ENCODE results near the gene PDE6C.

PDE6C gene

GRCh38 chr10:93595378-93596161 is 16.8 kb upstream of the PDE6C start:
- no peak for DNase-seq

DNA sequence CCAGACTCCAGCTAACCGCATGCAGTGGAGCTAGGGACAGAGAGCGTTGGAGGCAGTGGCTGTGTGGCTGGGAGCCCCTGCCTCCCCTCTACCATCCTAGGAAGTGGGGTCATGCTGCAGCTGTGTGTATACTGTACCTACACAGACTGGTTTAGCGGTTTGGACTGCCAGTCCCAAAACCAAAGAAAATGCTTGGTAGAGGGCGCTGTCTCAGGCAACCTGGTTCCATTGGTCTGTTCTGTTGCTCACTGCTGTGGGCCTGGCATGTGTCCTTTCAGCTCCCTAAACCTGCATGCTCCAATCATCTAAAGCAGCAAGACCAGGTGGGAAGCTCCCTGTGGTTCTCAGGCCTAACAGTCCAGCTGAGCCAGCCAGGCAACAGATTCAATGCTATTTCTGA is 15.8 kb upstream of the PDE6C start:
- no peak for DNase-seq

- DNase-seq: no peak
Observed at GRCh38 chr10:93597075-93597599, 15.2 kb upstream of the PDE6C start.

DNA sequence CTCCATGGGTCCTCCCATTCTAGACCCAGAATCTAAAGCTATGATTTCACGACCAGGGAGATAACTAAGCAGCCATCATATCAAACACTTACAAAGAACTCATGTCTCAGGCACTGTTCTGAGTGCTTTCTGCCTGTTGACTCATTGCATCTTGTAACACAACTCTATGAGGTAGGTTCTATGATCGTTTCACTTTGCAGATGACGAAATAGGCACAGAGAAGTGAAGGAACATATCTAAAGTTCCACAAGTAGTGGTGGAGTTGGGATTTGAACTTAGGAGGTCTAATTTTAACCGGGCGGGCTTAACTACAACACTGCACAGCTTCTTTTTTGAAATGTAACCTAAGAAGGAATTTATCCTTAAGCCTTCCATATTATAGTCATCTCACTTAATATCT is 14.2 kb upstream of the PDE6C start:
- DNase-seq: no peak

GRCh38 chr10:93599335-93599734 is 13.0 kb upstream of the PDE6C start:
- no peak for DNase-seq

DNA sequence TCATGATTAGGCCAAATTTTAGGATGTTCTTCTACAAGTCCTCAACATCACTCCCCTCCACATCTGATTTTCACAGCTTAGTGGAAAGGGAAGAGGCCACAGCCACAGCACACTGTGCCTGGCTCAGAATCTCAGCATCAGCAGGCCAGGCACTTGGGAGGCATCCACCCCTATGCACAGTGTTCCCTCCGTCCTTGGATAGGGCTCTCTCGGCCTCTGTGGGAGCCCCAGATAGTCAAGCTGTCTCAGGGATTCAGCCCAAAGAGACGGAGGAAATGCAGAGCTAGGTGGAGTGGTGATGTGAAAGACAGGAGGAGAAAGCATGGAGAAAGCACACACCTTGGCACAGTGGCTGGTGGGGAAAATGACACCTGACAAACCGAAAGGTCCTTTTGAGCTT is 12.6 kb upstream of the PDE6C start:
- no peak for DNase-seq

DNA sequence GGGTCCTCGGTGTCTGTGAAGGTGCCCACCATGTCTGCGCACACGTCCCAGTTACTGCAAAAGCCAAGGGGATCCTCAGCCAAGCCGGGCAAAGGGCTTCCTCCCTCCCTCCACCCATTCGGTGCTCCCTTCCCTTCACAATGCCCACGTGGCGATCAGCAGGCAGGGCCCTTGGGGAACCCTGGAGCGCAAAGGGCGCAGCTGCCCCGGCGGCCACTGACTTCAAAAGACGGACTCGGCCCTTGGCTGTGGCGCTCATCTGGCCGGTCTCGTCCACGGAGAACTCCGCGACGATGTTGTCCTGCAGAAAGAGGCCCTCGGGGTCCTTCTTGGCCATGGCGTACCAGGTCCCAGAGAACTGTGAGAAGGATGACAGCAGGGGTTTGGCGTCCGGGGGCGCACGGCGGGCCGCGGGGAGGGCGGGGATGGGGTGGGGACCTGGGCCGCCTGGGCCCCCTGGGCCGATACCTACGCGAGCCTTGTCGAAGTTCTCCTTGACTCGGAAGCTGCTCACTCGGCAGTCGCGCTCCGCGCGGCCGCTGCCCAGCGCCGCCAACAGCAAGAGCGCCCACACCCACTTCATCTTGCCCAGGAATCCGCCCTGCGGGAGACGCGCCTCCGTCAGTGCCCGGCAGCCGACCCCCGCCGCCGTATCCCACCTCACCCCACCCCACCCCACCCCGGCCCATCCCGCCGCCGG is 11.7 kb upstream of the PDE6C start:
- DNase-seq: no peak

DNA sequence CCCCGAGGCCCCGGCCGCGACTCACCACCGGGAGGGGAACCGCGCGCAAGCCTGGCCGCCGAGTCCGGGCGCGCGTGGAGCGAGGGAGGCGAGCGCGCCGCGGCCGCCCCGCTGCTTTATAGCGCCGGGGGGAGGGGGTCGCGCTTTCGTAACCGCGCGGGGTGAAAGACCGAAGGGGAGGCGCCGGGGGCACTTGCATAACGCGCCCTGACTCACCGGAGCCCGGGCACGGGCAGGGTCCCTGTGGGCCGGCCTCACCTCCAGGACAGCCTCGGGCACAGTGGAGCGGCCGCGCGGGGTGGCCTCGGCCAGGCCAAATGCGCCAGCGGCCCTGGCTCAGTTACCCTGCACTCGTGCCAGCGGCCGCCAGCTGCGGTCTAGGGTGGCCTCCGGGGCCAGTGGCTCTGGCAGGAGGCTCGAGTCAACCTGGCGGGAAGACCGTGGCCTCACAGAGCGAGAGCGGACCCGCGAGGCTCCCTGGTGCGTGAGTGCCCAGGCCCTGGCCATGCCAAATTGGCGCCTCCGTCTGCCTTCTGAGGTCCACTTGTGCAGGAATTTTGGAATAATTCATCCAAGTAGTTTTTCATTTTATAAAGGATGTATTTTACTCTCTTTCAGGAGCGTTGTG is 11.1 kb upstream of the PDE6C start, which contains the start of gene RBP4:
Gene RBP4, minus strand, starts transcription at position 90 of the 628 bp plus-strand sequence. CDS start 207 bp downstream, outside the sequence.
- DNase-seq: no peak

- DNase-seq: no peak
Observed at GRCh38 chr10:93601774-93602162, 10.6 kb upstream of the PDE6C start.

- DNase-seq: no peak
Observed at GRCh38 chr10:93603023-93603422, 9.3 kb upstream of the PDE6C start.

DNA sequence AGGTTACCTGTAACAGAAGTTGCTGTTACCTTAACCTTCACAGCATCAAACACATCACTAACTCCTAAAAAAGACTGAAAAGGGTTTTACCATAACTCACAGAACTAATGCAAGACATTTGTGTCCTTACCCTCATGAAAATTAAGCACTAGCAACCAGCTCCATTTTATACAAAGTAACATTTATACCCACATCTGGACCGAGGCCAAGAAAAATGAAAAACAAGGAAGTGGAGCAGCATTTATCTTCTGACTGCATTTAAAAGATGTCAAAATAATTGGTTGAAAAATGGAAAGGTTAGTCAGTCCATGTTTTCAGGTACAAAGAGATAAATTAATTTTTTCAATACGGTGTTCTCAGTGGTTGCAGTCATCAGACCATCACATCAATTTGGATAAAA is 8.2 kb upstream of the PDE6C start:
- DNase-seq: no peak

- DNase-seq: no peak
Observed at GRCh38 chr10:93608421-93608820, 3.9 kb upstream of the PDE6C start.

DNA sequence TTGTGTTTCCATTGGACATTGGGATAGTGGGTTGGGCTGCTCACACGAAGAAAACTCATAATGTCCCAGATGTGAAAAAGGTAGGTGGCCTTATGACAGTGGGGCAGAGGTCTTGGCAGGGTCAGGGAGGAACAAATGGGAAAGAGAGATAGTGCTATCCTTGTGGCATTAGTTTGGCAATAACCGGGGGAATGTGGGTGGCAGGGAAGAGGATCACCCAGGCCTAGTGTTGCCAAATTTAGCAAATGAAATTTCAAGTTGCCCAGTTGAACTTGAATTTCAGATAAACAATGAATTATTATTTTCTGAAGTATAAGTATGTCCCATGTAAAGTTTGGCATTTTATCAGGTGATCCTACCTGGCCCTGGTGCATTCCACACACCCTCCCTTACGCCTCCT is 789 bp downstream of the PDE6C start:
- no peak for DNase-seq

DNA sequence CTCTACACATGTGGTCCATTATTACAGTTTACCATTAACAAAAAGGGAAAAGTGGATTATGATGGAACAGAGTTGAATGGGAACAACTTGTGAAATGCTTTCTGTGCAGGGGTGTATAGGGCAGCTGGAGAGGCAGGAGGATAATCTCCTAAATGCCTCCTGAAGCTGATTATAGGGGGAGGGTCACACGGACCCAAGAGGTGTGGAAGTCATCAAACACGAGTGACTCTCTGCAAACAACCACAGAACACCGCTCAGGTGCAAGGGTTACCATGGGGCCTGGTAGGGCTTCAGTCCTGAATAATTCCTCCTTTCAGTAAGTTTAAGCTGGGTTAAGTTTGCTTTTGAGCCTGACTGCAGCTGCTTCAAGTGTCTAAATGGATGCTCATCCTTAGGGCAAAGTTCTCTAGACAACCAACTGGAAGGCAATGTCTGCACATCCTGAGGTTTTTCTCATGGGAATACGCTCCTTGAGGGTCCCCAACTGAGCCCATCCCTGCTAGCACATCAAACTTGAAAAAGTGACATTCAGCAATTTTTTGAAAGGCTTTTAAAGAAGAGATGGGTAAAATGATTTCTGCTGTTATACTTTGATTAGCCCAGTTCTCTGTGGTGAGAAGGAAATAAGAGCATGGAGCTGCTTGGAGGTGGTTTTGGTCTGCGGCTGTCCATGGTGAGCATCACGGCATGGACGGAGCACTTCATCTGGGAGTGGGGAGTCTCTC is 1.9 kb downstream of the PDE6C start:
- DNase-seq: no peak

DNA sequence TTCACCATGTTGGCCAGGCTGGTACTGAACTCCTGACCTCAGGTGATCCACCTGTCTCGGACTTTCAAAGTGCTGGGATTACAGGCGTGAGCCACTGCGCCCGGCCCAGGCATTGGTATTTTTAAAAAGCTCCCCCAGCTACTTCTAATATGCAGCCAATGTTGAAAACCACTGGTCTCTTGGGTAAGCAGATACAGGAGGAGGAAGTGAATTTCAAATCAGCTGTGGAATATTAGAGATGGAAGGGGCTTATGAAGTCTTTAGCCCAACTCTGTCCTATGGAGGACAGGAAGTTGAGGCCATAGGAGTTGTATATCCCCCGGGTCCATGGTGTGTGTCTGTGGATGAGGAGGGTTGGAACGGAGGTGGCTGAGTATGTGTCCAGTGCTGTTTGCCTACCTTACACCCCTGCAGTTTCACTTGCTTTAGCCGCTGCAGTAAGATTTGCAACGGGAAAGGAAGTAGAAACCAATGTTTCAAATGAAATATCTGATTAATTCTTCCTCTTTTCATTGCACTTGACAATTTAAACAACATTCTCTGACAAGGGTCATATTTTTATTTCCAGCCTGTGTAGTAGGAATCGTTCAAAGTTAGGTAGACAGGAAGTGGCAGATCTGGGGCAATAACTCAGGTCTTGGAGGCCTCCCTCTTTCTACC is 3.4 kb downstream of the PDE6C start:
- no peak for DNase-seq

- no peak for DNase-seq
Observed at GRCh38 chr10:93620925-93621324, 8.6 kb downstream of the PDE6C start.

- DNase-seq: no peak
Observed at GRCh38 chr10:93622942-93623341, 10.6 kb downstream of the PDE6C start.

DNA sequence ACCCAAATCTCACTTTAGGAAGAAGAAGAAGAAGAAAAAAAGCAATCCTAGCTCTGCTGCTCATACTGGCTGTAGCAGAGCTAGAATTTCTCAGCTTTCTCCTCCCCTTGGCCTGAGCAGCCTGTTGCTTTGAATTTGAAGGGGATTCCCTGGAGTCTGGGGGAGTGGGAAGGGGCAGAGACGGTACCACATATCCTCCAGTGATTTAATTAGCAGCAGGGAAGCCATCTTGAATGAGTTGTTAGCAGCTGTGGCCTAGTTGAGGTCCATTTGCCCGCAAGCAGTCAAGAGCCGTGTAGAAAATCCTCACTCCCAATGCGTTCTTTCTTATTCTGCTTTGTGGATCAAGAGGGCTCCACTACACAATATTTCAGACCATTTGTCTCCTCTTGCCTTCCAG is 16.5 kb downstream of the PDE6C start:
- DNase-seq: no peak

GRCh38 chr10:93629647-93630305 is 17.4 kb downstream of the PDE6C start:
- DNase-seq: no peak

GRCh38 chr10:93630625-93631557 is 18.6 kb downstream of the PDE6C start:
- no peak for DNase-seq

- DNase-seq: no peak
Observed at GRCh38 chr10:93639791-93640190, 27.5 kb downstream of the PDE6C start.
